Measurements from ENCODE around the gene ABHD10.

- TF ChIP-seq CTCF (IDR thresholded peaks at IDR 0.05) (peak; percentile 47 to 85 (median 69)), POLR2A (IDR thresholded peaks at IDR 0.05) (no peak)
These were observed 34.4 kb downstream of the ABHD10 start for GRCh38 chr3:112013058-112013783.

All from thyroid gland (tissue), 4 donors.